ENCODE results near the gene PER2.

PER2 gene

GRCh38 chr2:238247002-238247822 is 41.2 kb downstream of the PER2 start:
- DNase-seq, result no peak

GRCh38 chr2:238244151-238244550 is 44.3 kb downstream of the PER2 start:
- no peak for DNase-seq

GRCh38 chr2:238243496-238244076 is 44.8 kb downstream of the PER2 start:
- DNase-seq, result no peak

GRCh38 chr2:238242731-238243495 is 45.5 kb downstream of the PER2 start:
- DNase-seq, result no peak

GRCh38 chr2:238241970-238242369 is 46.4 kb downstream of the PER2 start:
- no peak for DNase-seq

GRCh38 chr2:238240757-238241711 is 47.4 kb downstream of the PER2 start:
- DNase-seq, result no peak

GRCh38 chr2:238239863-238240756 is 48.3 kb downstream of the PER2 start, which contains the start of gene HES6:
Gene HES6 (minus strand): TSS chr2:238240038. CDS start chr2:238239905, 133 bp downstream.
- DNase-seq, result peak; percentile 58 to 74

- peak in 1 of 2 donors; percentile 18 for DNase-seq
These were observed 48.9 kb downstream of the PER2 start for GRCh38 chr2:238239543-238239862.

GRCh38 chr2:238238766-238239542 is 49.5 kb downstream of the PER2 start:
- peak in 1 of 2 donors; percentile 23 for DNase-seq

- no peak for DNase-seq
These were observed 50.1 kb downstream of the PER2 start for GRCh38 chr2:238238311-238238765.

- no peak for DNase-seq
These were observed 50.8 kb downstream of the PER2 start for GRCh38 chr2:238237431-238238135.

- DNase-seq, result no peak
These were observed 51.8 kb downstream of the PER2 start for GRCh38 chr2:238236571-238236970.

- no peak for DNase-seq
These were observed 52.6 kb downstream of the PER2 start for GRCh38 chr2:238235856-238236255.

- no peak for DNase-seq
These were observed 53.1 kb downstream of the PER2 start for GRCh38 chr2:238235331-238235732.

- DNase-seq, result no peak
These were observed 54.8 kb downstream of the PER2 start for GRCh38 chr2:238233625-238234024.

- no peak for DNase-seq
These were observed 56.6 kb downstream of the PER2 start for GRCh38 chr2:238231809-238232208.

- DNase-seq, result peak; percentile 61 to 67
These were observed 57.1 kb downstream of the PER2 start for GRCh38 chr2:238231251-238231793.

GRCh38 chr2:238230699-238231098 is 57.7 kb downstream of the PER2 start:
- no peak for DNase-seq

- DNase-seq, result no peak
These were observed 59.7 kb downstream of the PER2 start for GRCh38 chr2:238228700-238229099.
